Panc1 (cell line): Measurements from ENCODE around the gene MAD1L1. TPM values are rescaled to one million over a fixed set of nuclear protein-coding genes. Genes with fewer than 3 reads are reported as not detected.

ENCODE experiments used
- ATAC-seq: fragments of 200-7000 bp; cut with Tn5 transposase; 2 replicates; pipeline ENCODE4 v1.9.1; 2020; ENCODE audit warnings: mild to moderate bottlenecking, moderate library complexity
- BruUV-seq: library from RNA; stranded (reverse); fragments of 400-500 nt; replicated peaks from 2 replicates; lab custom pipeline; 2021; lab: Mats Ljungman, UMichigan
- CTCF ChIA-PET: fragments of 300-600 bp; sonication (Branson Sonifier 250); formaldehyde crosslinking; loops from one replicate; lab custom pipeline; 2022; ENCODE audit warnings: antibody characterized with exemption; lab: Charles Lee
- POLR2A ChIA-PET: fragments of 300-600 bp; sonication (Branson Sonifier 250); formaldehyde crosslinking; loops from one replicate; lab custom pipeline; 2022; ENCODE audit warnings: antibody characterized with exemption; lab: Charles Lee
- DNase-seq: peaks from one replicate; pipeline ENCODE4 v3.0.0-alpha.2; 2010; ENCODE audit warnings: low read depth, low spot score
- H3K27ac ChIP-seq: 2 replicates; pipeline ENCODE4 v1.5.1; 2011; ENCODE audit warnings: mild to moderate bottlenecking, low read length, inconsistent platforms
- H3K27me3 ChIP-seq: fragments of 200-500 bp; sonication (Bioruptor generic); 2 replicates; pipeline ENCODE4 v1.6.0; 2014; ENCODE audit warnings: low read length, inconsistent platforms; ENCODE audit not compliant: control insufficient read depth, insufficient read depth
- H3K36me3 ChIP-seq: fragments of 200-500 bp; sonication (Bioruptor generic); 2 replicates; pipeline ENCODE4 v1.5.1; 2014; ENCODE audit warnings: inconsistent platforms, mild to moderate bottlenecking, low read length, moderate library complexity; ENCODE audit not compliant: control insufficient read depth, insufficient read depth
- H3K4me1 ChIP-seq: 2 replicates; pipeline ENCODE4 v1.5.1; 2011; ENCODE audit warnings: inconsistent platforms, mild to moderate bottlenecking, low read length, moderate library complexity; ENCODE audit not compliant: control insufficient read depth, insufficient read depth
- H3K4me3 ChIP-seq, 2 experiments: 2 replicates each; pipeline ENCODE4 v1.5.1; 2011 to 2012; ENCODE audit warnings: low read depth in 2 of 2, low read length in 2 of 2, mild to moderate bottlenecking in 2 of 2, inconsistent platforms in 1 of 2, moderate library complexity in 1 of 2
- H3K9me3 ChIP-seq: fragments of 200-500 bp; sonication (Bioruptor generic); 2 replicates; pipeline ENCODE4 v1.5.1; 2014; ENCODE audit warnings: low read depth, mild to moderate bottlenecking, inconsistent platforms, low read length, moderate library complexity; ENCODE audit not compliant: control insufficient read depth, insufficient read depth
- CTCF ChIP-seq: fragments of 450-650 bp; IDR thresholded peaks from 2 replicates; pipeline ENCODE4 v1.5.1; 2017; ENCODE audit warnings: mild to moderate bottlenecking
- POLR2AphosphoS5 ChIP-seq: IDR thresholded peaks from 2 replicates; pipeline ENCODE4 v1.6.1; 2012; ENCODE audit warnings: mild to moderate bottlenecking, low read depth, low read length, moderate library complexity
- REST ChIP-seq, 2 experiments: IDR thresholded peaks; 2 replicates each; pipeline ENCODE4 v1.6.1; 2011 to 2012; ENCODE audit warnings: low read depth in 2 of 2, control low read depth in 1 of 2, low read length in 1 of 2, mild to moderate bottlenecking in 1 of 2, moderate library complexity in 1 of 2; ENCODE audit not compliant: insufficient read depth in 1 of 2
- SIN3A ChIP-seq: IDR thresholded peaks from 2 replicates; pipeline ENCODE4 v1.6.1; 2012; ENCODE audit warnings: low read depth, mild to moderate bottlenecking, low read length, moderate library complexity, borderline replicate concordance; ENCODE audit not compliant: insufficient read depth
- TCF7L2 ChIP-seq: IDR thresholded peaks from 2 replicates; pipeline ENCODE4 v1.6.1; 2011; ENCODE audit warnings: mild to moderate bottlenecking, low read depth, low read length, inconsistent platforms
- in situ Hi-C: cut with HindIII; loops from 2 replicates; pipeline ENCODE4 v1.10.0; 2016; ENCODE audit warnings: low sequenced_read_pairs, low pct_unique_long_range_greater_than_20kb
- intact Hi-C: fragments of 100-400 bp; cut with micrococcal nuclease; formaldehyde crosslinking; loops from one replicate; pipeline ENCODE4 v1.10.0; 2022; ENCODE audit not compliant: unreplicated experiment
- total RNA-seq: library from RNA; stranded (reverse); gene quantifications from one replicate; pipeline ENCODE4 v1.2.1, GENCODE V29; 2021; ENCODE audit not compliant: unreplicated experiment

Gene MAD1L1
- total RNA-seq, 1 experiment from 2014 or later: 70.8 TPM

- no peak for DNase-seq
- Histone ChIP-seq H3K4me3 (no peak overlapping the region), H3K27ac (no peak overlapping the region), H3K27me3 (no peaks in the 10 kb centered on the region), H3K9me3 (no peaks in the 10 kb centered on the region), H3K36me3 (no peaks in the 10 kb centered on the region), H3K4me1 (no peaks in the 10 kb centered on the region)
- intact Hi-C loops (no loop called here), in situ Hi-C loops (loop anchor here (10.0 kb wide), 1 partner anchor 56 kb away; no protein-coding TSS in a partner anchor)
- POLR2A ChIA-PET: no interaction called here
- no TSS peak for BruUV-seq
- no peak for ATAC-seq
- CTCF ChIA-PET: no interaction called here
- TF ChIP-seq SIN3A: no peak
- no peak for TF ChIP-seq REST (IDR thresholded peaks at IDR 0.05; ENCODE audit: insufficient read depth in 1 of 2, low read depth in 2 of 2, low read length in 1 of 2)
- no peak for TF ChIP-seq CTCF
- no peak for TF ChIP-seq POLR2AphosphoS5
- no peak for TF ChIP-seq TCF7L2
These were observed 42.2 kb downstream of the MAD1L1 start for GRCh38 chr7:2190531-2190930.

GRCh38 chr7:2186166-2186565 lies 46.6 kb downstream of the MAD1L1 start:
- no peak for ATAC-seq
- BruUV-seq: no TSS peak

More at GRCh38 chr7:2186166-2186565, 46.6 kb downstream of the MAD1L1 start:
- H3K27me3 ChIP-seq: no peaks in the 10 kb centered on the region
- in situ Hi-C loops: no loop called here
- no peak overlapping the region for H3K4me3 ChIP-seq
- POLR2A ChIA-PET: interaction anchor here (0.5 kb wide), 1 partner anchor 595 kb away, joined by 3 read pairs; no protein-coding TSS in a partner anchor
- no peak for TF ChIP-seq REST (IDR thresholded peaks at IDR 0.05; ENCODE audit: insufficient read depth in 1 of 2, low read depth in 2 of 2, low read length in 1 of 2)
- no peak for TF ChIP-seq CTCF
- no peak for TF ChIP-seq POLR2AphosphoS5
- TF ChIP-seq TCF7L2: no peak
- TF ChIP-seq SIN3A: no peak
- H3K9me3 ChIP-seq: no peaks in the 10 kb centered on the region
- no peak overlapping the region for H3K27ac ChIP-seq
- intact Hi-C loops: no loop called here
- H3K4me1 ChIP-seq: no peaks in the 10 kb centered on the region
- H3K36me3 ChIP-seq: no peaks in the 10 kb centered on the region; the same call in 1 of the 2 replicates
- CTCF ChIA-PET: no interaction called here
- DNase-seq: no peak
